Neural progenitor cell (in vitro differentiated cells): ENCODE data around the gene ITLN2. TPM values are rescaled to one million over a fixed set of nuclear protein-coding genes. Genes with fewer than 3 reads are reported as not detected.
"Not testable (repeated sequence)": the region's sequence is repeated elsewhere in the genome, so short reads cannot be mapped to it uniquely, and the experiment has no call there.

ENCODE experiments used
- DNase-seq: peaks from one replicate; pipeline ENCODE4 v3.0.0-alpha.2; 2016; ENCODE audit warnings: low spot score
- H2AFZ ChIP-seq: fragments of 200-600 bp; sonication (generic); replicated peaks from 2 replicates; pipeline ENCODE4 v1.6.1; 2016; ENCODE audit warnings: antibody characterized with exemption
- H3F3A ChIP-seq: fragments of 200-600 bp; sonication (generic); 2 replicates; pipeline ENCODE4 v1.6.1; 2016; ENCODE audit warnings: antibody characterized with exemption, low read depth
- H3K27ac ChIP-seq: fragments of 200-600 bp; sonication (generic); 2 replicates; pipeline ENCODE4 v1.5.1; 2016; ENCODE audit warnings: mild to moderate bottlenecking
- H3K27me3 ChIP-seq: fragments of 200-600 bp; sonication (generic); 2 replicates; pipeline ENCODE4 v1.6.1; 2016; ENCODE audit warnings: mild to moderate bottlenecking, moderate library complexity
- H3K36me3 ChIP-seq: fragments of 200-600 bp; sonication (generic); 2 replicates; pipeline ENCODE4 v1.5.1; 2016
- H3K4me1 ChIP-seq: fragments of 200-600 bp; sonication (generic); 2 replicates; pipeline ENCODE4 v1.6.1; 2016; ENCODE audit warnings: mixed run types
- H3K4me2 ChIP-seq: fragments of 200-600 bp; sonication (generic); 2 replicates; pipeline ENCODE4 v1.6.1; 2016
- H3K4me3 ChIP-seq: fragments of 200-600 bp; sonication (generic); 2 replicates; pipeline ENCODE4 v1.5.1; 2016
- H3K79me2 ChIP-seq: fragments of 200-600 bp; sonication (generic); 2 replicates; pipeline ENCODE4 v1.6.1; 2016; ENCODE audit warnings: low read depth
- H3K9ac ChIP-seq: fragments of 200-600 bp; sonication (generic); 2 replicates; pipeline ENCODE4 v1.6.1; 2016
- H3K9me3 ChIP-seq: fragments of 200-600 bp; sonication (generic); 2 replicates; pipeline ENCODE4 v1.5.1; 2016; ENCODE audit warnings: low read depth
- H4K20me1 ChIP-seq: fragments of 200-600 bp; sonication (generic); 2 replicates; pipeline ENCODE4 v1.6.1; 2016; ENCODE audit warnings: low read depth
- H3K27ac Mint-ChIP-seq: 3 replicates; pipeline ENCODE4 v1.8.0; 2021; ENCODE audit warnings: mixed read lengths
- H3K27me3 Mint-ChIP-seq: 2 replicates; pipeline ENCODE4 v1.8.0; 2022; ENCODE audit warnings: low read depth, mild to moderate bottlenecking, inconsistent platforms, moderate library complexity, mixed read lengths; ENCODE audit not compliant: insufficient read depth
- H3K36me3 Mint-ChIP-seq: 3 replicates; pipeline ENCODE4 v1.8.0; 2021; ENCODE audit warnings: mixed read lengths
- H3K4me1 Mint-ChIP-seq: 3 replicates; pipeline ENCODE4 v1.8.0; 2021; ENCODE audit warnings: mixed read lengths
- H3K4me3 Mint-ChIP-seq: 3 replicates; pipeline ENCODE4 v1.8.0; 2021; ENCODE audit warnings: mild to moderate bottlenecking, moderate library complexity, mixed read lengths
- H3K9me3 Mint-ChIP-seq: 3 replicates; pipeline ENCODE4 v1.8.0; 2020; ENCODE audit warnings: mixed read lengths
- EZH2 ChIP-seq: fragments of 200-600 bp; sonication (generic); IDR thresholded peaks from 2 replicates; pipeline ENCODE4 v1.6.1; 2017; ENCODE audit warnings: antibody characterized with exemption, mild to moderate bottlenecking, moderate library complexity
- EZH2phosphoT487 ChIP-seq: fragments of 200-600 bp; sonication (generic); IDR thresholded peaks from 2 replicates; pipeline ENCODE4 v1.6.1; 2017; ENCODE audit warnings: antibody characterized with exemption
- total RNA-seq: library from RNA; depleted of rRNA; stranded (reverse); fragments of >200 nt; gene quantifications from 2 replicates; pipeline ENCODE4 v1.2.3, GENCODE V29; 2015; ENCODE audit warnings: low replicate concordance
- TF ChIP-seq, protein P1 (sequence below): fragments of 200-600 bp; sonication (generic); IDR thresholded peaks from 2 replicates; pipeline ENCODE4 v1.5.1; 2017; ENCODE audit warnings: antibody characterized with exemption, mild to moderate bottlenecking

The ITLN2 gene
- total RNA-seq, 1 donor from 2014 or later = not detected

DNA sequence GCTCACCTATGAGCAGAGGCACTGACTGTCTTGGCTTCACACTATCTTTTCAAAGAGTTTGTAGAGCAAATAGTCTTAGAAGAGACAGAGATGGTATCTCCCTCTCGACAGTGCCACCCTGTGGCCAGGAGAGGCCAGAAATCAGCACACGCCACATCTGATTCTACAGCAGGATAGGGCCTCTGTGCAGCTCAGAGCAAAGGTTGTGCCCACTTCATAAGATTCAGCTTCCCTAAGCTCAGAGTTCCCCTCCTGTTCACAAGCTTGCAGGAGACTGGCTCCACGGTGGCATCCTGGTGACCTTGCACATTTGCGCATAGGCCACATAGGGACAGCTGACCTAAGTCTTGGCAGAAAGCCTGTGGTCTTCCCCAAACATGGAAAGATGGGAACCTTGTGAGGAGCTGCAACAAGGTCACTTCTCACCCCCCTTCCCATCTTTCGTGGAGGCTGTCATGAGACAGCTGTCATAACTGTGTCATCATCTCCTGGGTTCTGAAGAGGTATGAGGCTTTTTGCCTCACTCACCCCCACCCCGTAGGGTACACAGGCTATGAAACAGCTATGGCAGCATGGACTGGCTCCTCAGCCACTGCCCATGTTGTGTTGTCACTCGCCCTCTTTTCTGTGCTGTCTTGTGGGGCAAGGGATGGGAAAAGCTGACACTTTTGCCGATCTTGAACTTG, 3.0 kb downstream of the ITLN2 start:
- no peak overlapping the region for H3K9ac ChIP-seq
- Mint-ChIP-seq H3K36me3 (no peaks in the 10 kb centered on the region), H3K4me1 (peaks cover 29% of the 10 kb centered on the region), H3K27ac (no peak overlapping the region), H3K9me3 (peaks cover 2% of the 10 kb centered on the region), H3K4me3 (no peak overlapping the region), H3K27me3 (peaks cover 9% of the 10 kb centered on the region)
- no peak for TF ChIP-seq EZH2
- TF ChIP-seq EZH2phosphoT487 = no peak
- TF ChIP-seq, protein P1, sequence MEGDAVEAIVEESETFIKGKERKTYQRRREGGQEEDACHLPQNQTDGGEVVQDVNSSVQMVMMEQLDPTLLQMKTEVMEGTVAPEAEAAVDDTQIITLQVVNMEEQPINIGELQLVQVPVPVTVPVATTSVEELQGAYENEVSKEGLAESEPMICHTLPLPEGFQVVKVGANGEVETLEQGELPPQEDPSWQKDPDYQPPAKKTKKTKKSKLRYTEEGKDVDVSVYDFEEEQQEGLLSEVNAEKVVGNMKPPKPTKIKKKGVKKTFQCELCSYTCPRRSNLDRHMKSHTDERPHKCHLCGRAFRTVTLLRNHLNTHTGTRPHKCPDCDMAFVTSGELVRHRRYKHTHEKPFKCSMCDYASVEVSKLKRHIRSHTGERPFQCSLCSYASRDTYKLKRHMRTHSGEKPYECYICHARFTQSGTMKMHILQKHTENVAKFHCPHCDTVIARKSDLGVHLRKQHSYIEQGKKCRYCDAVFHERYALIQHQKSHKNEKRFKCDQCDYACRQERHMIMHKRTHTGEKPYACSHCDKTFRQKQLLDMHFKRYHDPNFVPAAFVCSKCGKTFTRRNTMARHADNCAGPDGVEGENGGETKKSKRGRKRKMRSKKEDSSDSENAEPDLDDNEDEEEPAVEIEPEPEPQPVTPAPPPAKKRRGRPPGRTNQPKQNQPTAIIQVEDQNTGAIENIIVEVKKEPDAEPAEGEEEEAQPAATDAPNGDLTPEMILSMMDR = peak; percentile 84
- H3K4me1 ChIP-seq = peaks cover 16% of the 10 kb centered on the region
- no peaks in the 10 kb centered on the region for H3K79me2 ChIP-seq
- no peak overlapping the region for H3K4me2 ChIP-seq
- peak; percentile 76 for DNase-seq
- H3K9me3 ChIP-seq = no peaks in the 10 kb centered on the region
- peaks cover 4% of the 10 kb centered on the region for H3F3A ChIP-seq
- no peaks in the 10 kb centered on the region for H4K20me1 ChIP-seq
- H3K4me3 ChIP-seq = no peak overlapping the region
- H3K27me3 ChIP-seq = no peaks in the 10 kb centered on the region
- no peak overlapping the region for H3K27ac ChIP-seq
- no peaks in the 10 kb centered on the region for H3K36me3 ChIP-seq
- H2AFZ ChIP-seq = no peak overlapping the region

DNA sequence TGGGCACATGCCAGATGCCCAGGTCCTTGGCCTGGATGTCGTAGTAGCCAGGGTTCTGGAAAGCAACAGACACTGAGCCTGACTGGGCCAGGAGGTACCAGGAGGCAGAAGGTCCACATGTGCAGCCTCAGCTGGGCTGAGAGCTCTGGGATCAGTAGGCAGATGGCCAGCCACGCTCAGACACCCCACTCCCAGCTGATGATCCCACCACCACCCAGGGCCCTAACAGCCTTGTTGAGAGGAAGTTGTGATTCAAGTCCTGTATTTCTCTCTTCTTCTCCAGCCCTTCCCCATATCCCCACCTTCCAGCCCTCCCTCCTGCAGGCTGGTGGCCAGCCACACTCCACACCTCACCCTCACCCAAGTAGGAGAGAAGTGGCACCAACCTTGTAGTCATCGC, 4.0 kb downstream of the ITLN2 start:
- Mint-ChIP-seq H3K27me3 (peaks cover 11% of the 10 kb centered on the region), H3K4me3 (no peak overlapping the region), H3K27ac (no peak overlapping the region), H3K4me1 (peaks cover 29% of the 10 kb centered on the region), H3K36me3 (no peaks in the 10 kb centered on the region), H3K9me3 (peaks cover 2% of the 10 kb centered on the region)
- no peaks in the 10 kb centered on the region for H3K36me3 ChIP-seq
- no peak overlapping the region for H3K4me2 ChIP-seq
- no peaks in the 10 kb centered on the region for H3K27me3 ChIP-seq
- H3K79me2 ChIP-seq = no peaks in the 10 kb centered on the region
- H3K4me1 ChIP-seq = peaks cover 16% of the 10 kb centered on the region
- H2AFZ ChIP-seq = no peak overlapping the region
- no peak overlapping the region for H3K4me3 ChIP-seq
- no peak overlapping the region for H3K9ac ChIP-seq
- no peak overlapping the region for H3K27ac ChIP-seq
- H4K20me1 ChIP-seq = no peaks in the 10 kb centered on the region
- DNase-seq = no peak
- peaks cover 4% of the 10 kb centered on the region for H3F3A ChIP-seq
- no peaks in the 10 kb centered on the region for H3K9me3 ChIP-seq
- TF ChIP-seq EZH2 = no peak
- TF ChIP-seq, protein P1 = no peak
- TF ChIP-seq EZH2phosphoT487 = no peak

DNA sequence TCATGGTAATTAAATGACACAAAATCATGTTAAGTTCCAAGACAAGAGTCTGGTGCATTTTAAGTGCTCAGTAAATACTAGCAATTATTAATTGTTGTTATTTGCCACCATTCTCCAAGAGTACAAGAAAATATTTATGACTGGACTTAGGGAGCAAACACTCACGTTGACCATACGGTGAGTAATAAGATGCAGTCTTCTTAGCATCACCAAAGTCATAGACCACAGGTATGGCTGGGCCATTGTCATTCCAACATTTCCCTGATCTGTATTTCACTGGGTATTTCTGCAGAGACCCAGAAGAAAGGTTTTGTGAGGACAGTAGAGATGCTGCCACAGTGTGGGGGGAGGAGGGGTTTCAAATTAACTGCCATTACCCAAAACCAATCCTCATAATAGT, 4.7 kb downstream of the ITLN2 start:
- peaks cover 11% of the 10 kb centered on the region for H3K27me3 Mint-ChIP-seq
- no peaks in the 10 kb centered on the region for H3K9me3 ChIP-seq
- peaks cover 4% of the 10 kb centered on the region for H3F3A ChIP-seq
- H2AFZ ChIP-seq = no peak overlapping the region
- no peak overlapping the region for H3K4me3 ChIP-seq
- H3K4me1 Mint-ChIP-seq = peaks cover 29% of the 10 kb centered on the region
- TF ChIP-seq EZH2phosphoT487 (no peak), EZH2 (no peak)
- TF ChIP-seq, protein P1 = no peak
- H3K4me2 ChIP-seq = no peak overlapping the region
- H3K27ac ChIP-seq = no peak overlapping the region
- DNase-seq = no peak
- H3K27ac Mint-ChIP-seq = no peak overlapping the region
- H3K9me3 Mint-ChIP-seq = peaks cover 2% of the 10 kb centered on the region
- no peaks in the 10 kb centered on the region for H3K36me3 Mint-ChIP-seq
- no peaks in the 10 kb centered on the region for H3K36me3 ChIP-seq
- H3K4me3 Mint-ChIP-seq = no peak overlapping the region
- peaks cover 16% of the 10 kb centered on the region for H3K4me1 ChIP-seq
- H3K27me3 ChIP-seq = no peaks in the 10 kb centered on the region
- no peak overlapping the region for H3K9ac ChIP-seq
- H4K20me1 ChIP-seq = no peaks in the 10 kb centered on the region
- no peaks in the 10 kb centered on the region for H3K79me2 ChIP-seq

DNA sequence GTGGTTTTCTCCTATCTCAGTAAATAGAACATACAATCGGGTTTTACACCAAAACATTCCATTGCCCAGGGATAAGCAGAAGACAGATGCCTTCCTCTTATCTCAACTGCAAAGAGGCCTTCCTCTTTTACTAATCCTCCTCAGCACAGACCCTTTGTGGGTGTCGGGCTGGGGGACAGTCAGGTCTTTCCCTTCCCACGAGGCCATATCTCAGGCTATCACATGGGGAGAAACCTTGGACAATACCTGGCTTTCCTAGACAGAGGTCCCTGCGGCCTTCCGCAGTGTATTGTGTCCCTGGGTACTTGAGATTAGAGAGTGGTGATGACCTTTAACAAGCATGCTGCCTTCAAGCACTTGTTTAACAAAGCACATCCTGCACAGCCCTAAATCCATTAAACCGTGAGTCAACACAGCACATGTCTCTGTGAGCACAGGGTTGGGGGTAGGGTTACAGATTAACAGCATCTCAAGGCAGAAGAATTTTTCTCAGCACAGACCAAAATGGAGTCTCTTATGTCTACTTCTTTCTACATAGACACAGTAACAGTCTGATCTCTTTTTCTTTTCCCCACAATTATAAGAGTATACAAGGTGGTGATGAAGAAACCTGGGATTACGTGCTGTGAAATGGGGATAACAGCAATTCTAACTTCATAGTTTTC, 5.3 kb downstream of the ITLN2 start:
- not testable (repeated sequence) for H3K9ac ChIP-seq, DNase-seq, H3K9me3 Mint-ChIP-seq, H3K4me3 ChIP-seq, H3K4me3 Mint-ChIP-seq, H3K27ac ChIP-seq, H2AFZ ChIP-seq, H3K36me3 Mint-ChIP-seq, H4K20me1 ChIP-seq, H3K79me2 ChIP-seq, H3F3A ChIP-seq, H3K9me3 ChIP-seq, H3K4me2 ChIP-seq, H3K36me3 ChIP-seq, H3K27me3 ChIP-seq
- H3K27ac Mint-ChIP-seq = peak overlapping the region; percentile 42
- H3K4me1 ChIP-seq = peaks cover 16% of the 10 kb centered on the region
- H3K4me1 Mint-ChIP-seq = peaks cover 29% of the 10 kb centered on the region
- peaks cover 11% of the 10 kb centered on the region for H3K27me3 Mint-ChIP-seq

DNA sequence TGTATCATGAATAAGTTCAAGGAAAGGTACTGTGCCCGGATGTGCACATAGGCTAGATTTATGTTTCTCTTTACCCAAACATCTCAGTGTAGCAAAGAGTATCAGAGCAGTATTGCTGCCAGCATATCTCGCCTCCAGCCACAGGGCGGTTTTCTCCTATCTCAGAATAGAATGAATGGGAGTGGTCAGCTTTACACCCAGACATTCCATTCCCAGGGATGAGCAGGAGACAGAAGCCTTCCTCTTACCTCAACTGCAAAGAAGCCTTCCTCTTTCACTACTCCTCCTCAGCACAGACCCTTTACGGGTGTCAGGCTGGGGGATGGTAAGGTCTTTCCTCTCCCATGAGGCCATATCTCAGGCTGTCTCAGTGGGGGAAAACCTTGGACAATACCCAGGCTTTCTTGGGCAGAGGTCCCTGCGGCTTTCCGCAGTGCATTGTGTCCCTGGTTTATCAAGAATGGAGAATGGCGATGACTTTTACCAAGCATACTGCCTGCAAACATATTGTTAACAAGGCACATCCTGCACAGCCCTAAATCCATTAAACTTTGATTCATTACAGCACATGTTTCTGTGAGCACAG, 7.3 kb downstream of the ITLN2 start:
- H3K27ac Mint-ChIP-seq, H3K36me3 Mint-ChIP-seq, H3K36me3 ChIP-seq, H3K9me3 ChIP-seq, H3K27ac ChIP-seq, H3K4me3 ChIP-seq, H3K4me3 Mint-ChIP-seq, H3K9ac ChIP-seq, H3K79me2 ChIP-seq, H3K27me3 ChIP-seq, H3K9me3 Mint-ChIP-seq, H4K20me1 ChIP-seq, H3F3A ChIP-seq: not testable (repeated sequence)
- H3K4me2 ChIP-seq = peak overlapping the region; percentile 35
- Mint-ChIP-seq H3K4me1 (peaks cover 25% of the 10 kb centered on the region), H3K27me3 (peaks cover 11% of the 10 kb centered on the region)
- peak; percentile 9 for DNase-seq
- peak overlapping the region; percentile 47 for H2AFZ ChIP-seq
- H3K4me1 ChIP-seq = peaks cover 16% of the 10 kb centered on the region
